ENCODE data around the gene NDST4.
"Not testable (repeated sequence)": the region's sequence is repeated elsewhere in the genome, so short reads cannot be mapped to it uniquely, and the experiment has no call there.

GRCh38 chr4:114980399-114980798 lies 133.0 kb downstream of the NDST4 start:
- TF ChIP-seq CTCF (IDR thresholded peaks at IDR 0.05); ZFX (IDR thresholded peaks at IDR 0.05; ENCODE audit: borderline replicate concordance): not testable (repeated sequence)
